GM12874 (cell line): Measurements from ENCODE around the gene NACC2.

Experiments
- CTCF ChIP-seq: IDR thresholded peaks from 2 replicates; pipeline ENCODE4 v1.5.1; 2011; ENCODE audit warnings: low read depth, mild to moderate bottlenecking, control low read depth, low read length, moderate library complexity; ENCODE audit not compliant: insufficient read depth

The NACC2 gene

GRCh38 chr9:136092741-136093140 lies 2.3 kb downstream of the NACC2 start:
- no peak for TF ChIP-seq CTCF

- TF ChIP-seq CTCF, result no peak
Measured at GRCh38 chr9:136092353-136092650, 2.8 kb downstream of the NACC2 start.

GRCh38 chr9:136091582-136092352 lies 3.3 kb downstream of the NACC2 start:
- TF ChIP-seq CTCF, result no peak

GRCh38 chr9:136090768-136091581 lies 4.1 kb downstream of the NACC2 start:
- no peak for TF ChIP-seq CTCF

GRCh38 chr9:136090056-136090735 lies 4.9 kb downstream of the NACC2 start:
- TF ChIP-seq CTCF, result no peak

- TF ChIP-seq CTCF, result no peak
Measured at GRCh38 chr9:136089697-136090045, 5.4 kb downstream of the NACC2 start.

- TF ChIP-seq CTCF, result no peak
Measured at GRCh38 chr9:136088939-136089696, 6.0 kb downstream of the NACC2 start.
